Measurements from ENCODE around the gene DLG5. TPM values are rescaled to one million over a fixed set of nuclear protein-coding genes. Genes with fewer than 3 reads are reported as not detected.
A peak's percentile ranks its signal among the peaks of the same experiment; 100 is the strongest.

DLG5 gene
- total RNA-seq, 1 donor from 2014 or later, result 45.3 TPM

DNA sequence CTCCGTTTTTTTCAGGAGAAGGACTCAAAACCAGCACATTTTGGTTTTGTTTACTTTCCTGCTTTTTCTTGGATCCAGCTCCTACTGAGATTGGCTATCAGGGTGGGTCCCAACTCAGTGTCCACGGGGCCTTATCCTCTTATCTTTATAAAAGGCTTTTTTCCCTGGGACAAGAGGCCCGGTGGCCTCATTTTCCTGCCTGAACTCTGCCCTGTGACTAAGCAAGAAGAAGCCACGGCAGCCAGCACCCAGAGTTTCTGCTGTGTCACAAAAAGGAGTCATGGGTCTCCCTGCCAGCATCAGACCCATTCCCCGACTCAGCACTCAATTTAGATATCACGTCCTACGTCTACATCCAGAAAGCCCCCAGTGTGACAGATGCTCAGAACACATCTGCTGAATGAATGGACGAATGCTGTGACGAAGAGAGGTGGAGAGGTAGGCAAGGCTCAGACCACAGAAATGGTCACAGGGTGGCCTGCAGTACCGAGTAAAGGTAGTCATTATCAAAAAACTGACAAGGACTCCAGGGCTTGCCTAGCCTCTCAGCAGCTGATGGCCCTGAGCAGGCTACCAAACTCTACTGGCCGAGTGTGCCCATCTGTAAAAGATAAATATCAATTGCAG, 16.7 kb downstream of the DLG5 start:
- no peaks in the 10 kb centered on the region for H3K27me3 ChIP-seq (ENCODE audit: control insufficient read depth, insufficient read depth, low read length)
- peak; percentile 44 for DNase-seq (ENCODE audit: low read depth)
- TF ChIP-seq, protein P1, sequence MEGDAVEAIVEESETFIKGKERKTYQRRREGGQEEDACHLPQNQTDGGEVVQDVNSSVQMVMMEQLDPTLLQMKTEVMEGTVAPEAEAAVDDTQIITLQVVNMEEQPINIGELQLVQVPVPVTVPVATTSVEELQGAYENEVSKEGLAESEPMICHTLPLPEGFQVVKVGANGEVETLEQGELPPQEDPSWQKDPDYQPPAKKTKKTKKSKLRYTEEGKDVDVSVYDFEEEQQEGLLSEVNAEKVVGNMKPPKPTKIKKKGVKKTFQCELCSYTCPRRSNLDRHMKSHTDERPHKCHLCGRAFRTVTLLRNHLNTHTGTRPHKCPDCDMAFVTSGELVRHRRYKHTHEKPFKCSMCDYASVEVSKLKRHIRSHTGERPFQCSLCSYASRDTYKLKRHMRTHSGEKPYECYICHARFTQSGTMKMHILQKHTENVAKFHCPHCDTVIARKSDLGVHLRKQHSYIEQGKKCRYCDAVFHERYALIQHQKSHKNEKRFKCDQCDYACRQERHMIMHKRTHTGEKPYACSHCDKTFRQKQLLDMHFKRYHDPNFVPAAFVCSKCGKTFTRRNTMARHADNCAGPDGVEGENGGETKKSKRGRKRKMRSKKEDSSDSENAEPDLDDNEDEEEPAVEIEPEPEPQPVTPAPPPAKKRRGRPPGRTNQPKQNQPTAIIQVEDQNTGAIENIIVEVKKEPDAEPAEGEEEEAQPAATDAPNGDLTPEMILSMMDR (IDR thresholded peaks at IDR 0.05; ENCODE audit: insufficient read depth, low read length, severe bottlenecking), result no peak
- FAIRE-seq, result no peak
- H3K36me3 ChIP-seq (ENCODE audit: control insufficient read depth, insufficient read depth, low read length), result no peaks in the 10 kb centered on the region
- H3K4me3 ChIP-seq (ENCODE audit: low read depth, low read length), result no peak overlapping the region

DNA sequence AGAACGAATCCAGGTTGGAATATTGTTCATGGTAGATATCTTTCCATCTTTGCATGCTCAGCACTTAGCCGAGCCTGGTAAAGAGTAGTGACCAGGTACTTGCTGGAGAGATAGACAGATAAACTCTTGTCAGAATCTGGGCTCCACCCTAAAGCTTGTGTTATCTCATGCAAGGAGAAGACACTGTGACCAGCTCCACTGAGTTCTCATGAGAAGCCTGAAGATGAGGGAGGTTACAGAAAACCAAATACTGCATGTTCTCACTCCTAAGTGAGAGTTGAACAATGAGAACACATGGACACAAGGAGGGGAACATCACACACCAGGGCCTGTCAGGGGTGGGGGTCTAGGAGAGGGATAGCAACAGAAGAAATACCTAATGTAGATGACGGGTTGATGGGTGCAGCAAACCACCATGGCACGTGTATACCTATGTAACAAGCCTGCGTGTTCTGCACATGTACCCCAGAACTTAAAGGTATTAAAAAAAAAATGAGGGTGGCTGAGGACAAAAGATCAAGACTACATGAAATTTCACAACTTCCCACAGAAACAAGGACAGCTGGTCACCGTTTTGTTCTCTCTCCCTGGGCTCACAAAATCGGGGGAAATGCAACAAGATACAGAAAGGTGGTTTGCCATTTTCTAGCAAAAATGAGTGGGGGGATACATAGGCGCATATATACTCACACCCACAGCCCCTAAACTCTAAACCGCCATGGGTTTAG, 17.4 kb downstream of the DLG5 start:
- DNase-seq (ENCODE audit: low read depth) (no peak), FAIRE-seq (no peak)
- TF ChIP-seq, protein P1 (IDR thresholded peaks at IDR 0.05; ENCODE audit: insufficient read depth, low read length, severe bottlenecking), result no peak
- H3K27me3 ChIP-seq (ENCODE audit: control insufficient read depth, insufficient read depth, low read length), result no peaks in the 10 kb centered on the region
- H3K36me3 ChIP-seq (ENCODE audit: control insufficient read depth, insufficient read depth, low read length), result no peaks in the 10 kb centered on the region
- no peak overlapping the region for H3K4me3 ChIP-seq (ENCODE audit: low read depth, low read length)

DNA sequence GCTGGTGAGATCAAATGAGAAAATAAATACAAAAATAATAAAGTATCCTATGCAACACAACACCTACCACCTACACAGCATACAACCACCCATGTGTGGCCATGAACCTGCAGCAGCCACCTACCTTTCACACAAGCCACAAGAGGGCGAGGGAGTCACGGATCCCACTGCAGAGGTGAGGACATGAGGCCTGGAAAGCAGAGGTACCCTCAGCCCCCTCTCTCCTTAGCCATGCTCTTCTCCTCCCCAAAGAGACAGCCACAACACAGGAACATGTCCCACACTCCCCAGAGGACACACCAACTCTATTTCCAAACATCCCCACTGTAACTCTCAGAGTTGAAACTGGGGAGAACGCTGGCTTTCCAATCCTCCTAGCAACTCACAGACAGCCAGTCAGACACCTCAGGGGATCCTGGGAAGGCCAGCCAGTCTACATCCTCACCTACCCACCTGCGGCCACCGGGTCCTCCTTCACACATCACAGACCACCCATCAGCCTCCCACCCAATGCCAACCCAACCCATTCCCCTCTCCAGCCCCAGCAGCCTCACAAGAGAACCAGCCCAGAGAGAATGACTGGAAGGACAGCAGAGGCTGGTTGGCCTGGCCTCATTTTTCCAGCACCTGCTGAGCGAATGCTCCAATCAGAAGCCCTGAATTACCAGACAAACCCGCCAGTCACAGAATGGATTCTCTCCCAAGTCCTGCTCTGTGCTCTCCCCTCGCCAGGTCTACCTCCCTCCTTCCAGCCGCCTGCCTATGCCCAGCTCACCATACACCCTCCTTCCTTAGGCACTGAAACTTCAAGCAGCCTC, 18.4 kb downstream of the DLG5 start:
- Histone ChIP-seq H3K36me3 (ENCODE audit: control insufficient read depth, insufficient read depth, low read length) (no peaks in the 10 kb centered on the region), H3K4me3 (ENCODE audit: low read depth, low read length) (no peak overlapping the region), H3K27me3 (ENCODE audit: control insufficient read depth, insufficient read depth, low read length) (no peaks in the 10 kb centered on the region)
- DNase-seq (ENCODE audit: low read depth) (peak; percentile 30), FAIRE-seq (no peak)
- TF ChIP-seq, protein P1 (IDR thresholded peaks at IDR 0.05; ENCODE audit: insufficient read depth, low read length, severe bottlenecking), result peak; percentile 55

DNA sequence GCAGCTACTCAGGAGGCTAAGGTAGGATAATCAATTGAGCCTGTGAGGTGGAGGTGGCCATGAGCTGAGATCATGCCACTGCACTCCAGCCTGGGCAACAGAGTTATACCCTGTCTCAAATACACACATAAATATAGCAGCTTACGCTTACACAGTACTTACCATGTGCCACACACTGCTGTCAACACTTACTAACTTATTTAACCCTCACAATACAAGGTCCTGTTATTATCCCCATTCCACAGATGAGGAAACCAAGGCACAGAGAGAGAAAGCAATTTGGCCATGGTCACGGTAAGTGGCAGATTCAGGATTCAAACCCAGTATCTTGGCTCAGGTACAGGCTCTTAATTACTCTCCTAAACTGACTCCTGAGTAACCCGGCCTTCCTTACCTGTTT, 19.1 kb downstream of the DLG5 start:
- TF ChIP-seq, protein P1 (IDR thresholded peaks at IDR 0.05; ENCODE audit: insufficient read depth, low read length, severe bottlenecking), result no peak
- DNase-seq (ENCODE audit: low read depth), result no peak
- FAIRE-seq, result no peak

DNA sequence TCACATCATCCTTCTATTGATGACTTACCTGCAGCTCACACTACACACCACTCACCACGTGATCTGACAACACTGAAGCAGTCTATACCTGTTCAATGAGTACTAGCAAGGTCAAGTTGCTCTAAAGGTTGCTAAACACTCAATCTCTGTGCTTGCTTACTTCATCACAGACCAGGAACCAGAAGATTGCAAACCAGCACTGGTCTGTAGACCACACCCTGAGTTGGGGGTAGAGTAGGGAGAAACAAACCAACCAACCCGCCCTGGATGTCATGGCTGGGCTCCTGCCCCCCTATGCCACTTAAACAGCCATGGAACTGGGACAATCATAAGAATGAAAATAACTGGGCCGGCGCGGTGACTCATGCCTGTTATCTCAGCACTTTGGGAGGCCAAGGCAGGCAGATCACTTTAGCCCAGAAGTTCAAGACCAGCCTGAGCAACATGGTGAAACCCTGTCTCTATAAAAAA, 19.6 kb downstream of the DLG5 start:
- DNase-seq (ENCODE audit: low read depth) (peak; percentile 95), FAIRE-seq (peak; percentile 83)
- Histone ChIP-seq H3K36me3 (ENCODE audit: control insufficient read depth, insufficient read depth, low read length) (no peaks in the 10 kb centered on the region), H3K27me3 (ENCODE audit: control insufficient read depth, insufficient read depth, low read length) (no peaks in the 10 kb centered on the region), H3K4me3 (ENCODE audit: low read depth, low read length) (no peak overlapping the region)
- TF ChIP-seq, protein P1 (IDR thresholded peaks at IDR 0.05; ENCODE audit: insufficient read depth, low read length, severe bottlenecking), result no peak

More for the DNA sequence above, 19.1 kb downstream of the DLG5 start:
- Histone ChIP-seq H3K36me3 (ENCODE audit: control insufficient read depth, insufficient read depth, low read length) (no peaks in the 10 kb centered on the region), H3K4me3 (ENCODE audit: low read depth, low read length) (no peak overlapping the region), H3K27me3 (ENCODE audit: control insufficient read depth, insufficient read depth, low read length) (no peaks in the 10 kb centered on the region)
